H1 (cell line): ENCODE data around the gene GJE1. TPM values are rescaled to one million over a fixed set of nuclear protein-coding genes. Genes with fewer than 3 reads are reported as not detected.

Experiments used
- CTCF ChIA-PET: fragments of 300-600 bp; sonication (Branson Sonifier 250); formaldehyde crosslinking; loops from one replicate; lab custom pipeline; 2021; ENCODE audit not compliant: partially characterized antibody; lab: Charles Lee
- POLR2A ChIA-PET: fragments of 300-600 bp; sonication (Branson Sonifier 250); formaldehyde crosslinking; loops from one replicate; lab custom pipeline; 2021; ENCODE audit warnings: inconsistent platforms; ENCODE audit not compliant: partially characterized antibody; lab: Charles Lee
- DNase-seq, 2 experiments: peaks; one replicate each; pipeline versions ENCODE4 v3.0.0 to v3.0.0-alpha.2; 2010 to 2022; ENCODE audit warnings: low spot score in 2 of 2, low read depth in 1 of 2, mixed read lengths in 1 of 2
- FAIRE-seq: peaks from 2 replicates; lab custom pipeline; 2011; peaks lifted over from hg19 to GRCh38; lab: Jason Lieb, UNC
- H2AFZ ChIP-seq: 2 replicates; pipeline ENCODE4 v1.8.1; 2012; ENCODE audit warnings: low read length, inconsistent platforms
- H2AK5ac ChIP-seq: 2 replicates; pipeline ENCODE4 v1.6.1; 2013; ENCODE audit warnings: low read depth, low read length
- H2BK120ac ChIP-seq: replicated peaks from 2 replicates; pipeline ENCODE3; 2013; ENCODE audit warnings: low read depth, low read length, inconsistent platforms
- H2BK12ac ChIP-seq: 2 replicates; pipeline ENCODE4 v1.6.1; 2013; ENCODE audit warnings: low read depth, low read length
- H2BK15ac ChIP-seq: 2 replicates; pipeline ENCODE4 v1.6.1; 2013; ENCODE audit warnings: low read length
- H2BK20ac ChIP-seq: 2 replicates; pipeline ENCODE4 v1.6.1; 2013; ENCODE audit warnings: low read length
- H2BK5ac ChIP-seq: 2 replicates; pipeline ENCODE4 v1.6.1; 2013; ENCODE audit warnings: low read depth, low read length
- H3K14ac ChIP-seq: 2 replicates; pipeline ENCODE4 v1.6.1; 2013; ENCODE audit warnings: inconsistent platforms; ENCODE audit not compliant: insufficient read length
- H3K18ac ChIP-seq: 2 replicates; pipeline ENCODE4 v1.6.1; 2013; ENCODE audit warnings: low read length; ENCODE audit errors: extremely low read depth
- H3K23ac ChIP-seq: 2 replicates; pipeline ENCODE4 v1.6.1; 2013; ENCODE audit warnings: inconsistent platforms; ENCODE audit not compliant: insufficient read length
- H3K23me2 ChIP-seq: 2 replicates; pipeline ENCODE4 v1.6.1; 2013; ENCODE audit warnings: low read depth, low read length
- H3K27ac ChIP-seq: 2 replicates; pipeline ENCODE4 v1.6.1; 2011; ENCODE audit warnings: low read depth, low read length, inconsistent platforms
- H3K27me3 ChIP-seq, 4 experiments: replicated peaks in 1 of 4; 1 replicate in 1 of 4; 2 replicates in 3 of 4; pipeline versions ENCODE4 v1.6.1 to v1.8.1; 2011 to 2013; ENCODE audit warnings: low read length in 3 of 4, mild to moderate bottlenecking in 3 of 4, inconsistent platforms in 2 of 4, mixed read lengths in 2 of 4, moderate library complexity in 1 of 4; ENCODE audit not compliant: control insufficient read depth in 3 of 4, insufficient read depth in 3 of 4; ENCODE audit errors: extremely low read depth in 1 of 4
- H3K36me3 ChIP-seq, 4 experiments: 2 replicates each; pipeline versions ENCODE4 v1.6.1 to v1.8.1; 2011 to 2013; ENCODE audit warnings: mild to moderate bottlenecking in 4 of 4, low read length in 3 of 4, moderate library complexity in 2 of 4, control low read depth in 1 of 4, inconsistent platforms in 1 of 4; ENCODE audit not compliant: insufficient read depth in 4 of 4, control insufficient read depth in 2 of 4
- H3K4ac ChIP-seq: replicated peaks from 2 replicates; pipeline ENCODE3; 2013; ENCODE audit warnings: low read length, low read depth, mixed read lengths, inconsistent platforms; ENCODE audit not compliant: insufficient read length
- H3K4me1 ChIP-seq, 4 experiments: replicated peaks in 1 of 4; 1 replicate in 1 of 4; 2 replicates in 3 of 4; pipeline versions ENCODE4 v1.6.1 to v1.8.1; 2011 to 2013; ENCODE audit warnings: low read length in 3 of 4, inconsistent platforms in 2 of 4, mixed read lengths in 1 of 4; ENCODE audit not compliant: insufficient read depth in 4 of 4, control insufficient read depth in 3 of 4
- H3K4me2 ChIP-seq, 2 experiments: 2 replicates each; pipeline versions ENCODE4 v1.6.1 to v1.8.1; 2011 to 2013; ENCODE audit warnings: low read depth in 2 of 2, low read length in 2 of 2, control low read depth in 1 of 2, inconsistent platforms in 1 of 2, mild to moderate bottlenecking in 1 of 2; ENCODE audit not compliant: insufficient read depth in 1 of 2
- H3K4me3 ChIP-seq, 4 experiments: fragments of 200-600, 300-600 bp in 1 of 4; sonication (generic), shearing (Covaris generic), sonication (Bioruptor Twin) in 1 of 4; 2 replicates each; pipeline versions ENCODE4 v1.5.1 to v1.8.1; 2011 to 2016; ENCODE audit warnings: low read length in 4 of 4, low read depth in 3 of 4, control low read depth in 2 of 4, inconsistent platforms in 2 of 4, mild to moderate bottlenecking in 2 of 4, mixed read lengths in 1 of 4, moderate library complexity in 1 of 4; ENCODE audit not compliant: insufficient read depth in 2 of 4; ENCODE audit errors: extremely low read depth in 1 of 4
- H3K56ac ChIP-seq: replicated peaks from 2 replicates; pipeline ENCODE3; 2013; ENCODE audit warnings: low read depth, mild to moderate bottlenecking, mixed read lengths, low read length, inconsistent platforms; ENCODE audit not compliant: insufficient read length
- H3K79me1 ChIP-seq: 2 replicates; pipeline ENCODE4 v1.6.1; 2013; ENCODE audit warnings: low read depth, low read length, control low read depth
- H3K79me2 ChIP-seq, 2 experiments: 2 replicates each; pipeline versions ENCODE4 v1.6.1 to v1.8.1; 2012 to 2013; ENCODE audit warnings: low read length in 2 of 2, mild to moderate bottlenecking in 2 of 2, inconsistent platforms in 1 of 2; ENCODE audit not compliant: insufficient read depth in 2 of 2, control insufficient read depth in 1 of 2
- H3K9ac ChIP-seq, 4 experiments: replicated peaks in 1 of 4; 1 replicate in 1 of 4; 2 replicates in 3 of 4; pipeline versions ENCODE4 v1.6.1 to v1.8.1; 2011 to 2013; ENCODE audit warnings: low read depth in 3 of 4, low read length in 3 of 4, control low read depth in 2 of 4, mild to moderate bottlenecking in 2 of 4, moderate library complexity in 2 of 4, inconsistent platforms in 1 of 4; ENCODE audit errors: extremely low read depth in 1 of 4
- H3K9me3 ChIP-seq, 2 experiments: 2 replicates each; pipeline versions ENCODE4 v1.6.1 to v1.8.1; 2012 to 2013; ENCODE audit warnings: mild to moderate bottlenecking in 2 of 2, moderate library complexity in 2 of 2, control low read depth in 1 of 2, inconsistent platforms in 1 of 2, low read depth in 1 of 2, low read length in 1 of 2, mixed read lengths in 1 of 2; ENCODE audit not compliant: insufficient read depth in 2 of 2
- H4K20me1 ChIP-seq, 2 experiments: replicated peaks in 1 of 2; 2 replicates each; pipeline versions ENCODE3 to v1.8.1; 2011 to 2013; ENCODE audit warnings: inconsistent platforms in 2 of 2, low read length in 2 of 2, mild to moderate bottlenecking in 1 of 2; ENCODE audit not compliant: insufficient read depth in 2 of 2, control insufficient read depth in 1 of 2
- H4K5ac ChIP-seq: 2 replicates; pipeline ENCODE4 v1.6.1; 2013; ENCODE audit warnings: low read length, low read depth, mixed read lengths, inconsistent platforms; ENCODE audit not compliant: insufficient read length
- H4K8ac ChIP-seq: 2 replicates; pipeline ENCODE4 v1.8.0; 2013; ENCODE audit warnings: mild to moderate bottlenecking, moderate library complexity, low read length, inconsistent platforms; ENCODE audit not compliant: insufficient read depth; ENCODE audit errors: extremely low read depth
- H4K91ac ChIP-seq: replicated peaks from 2 replicates; pipeline ENCODE3; 2013; ENCODE audit warnings: low read length, mixed read lengths, inconsistent platforms; ENCODE audit not compliant: insufficient read length
- CTBP2 ChIP-seq: IDR thresholded peaks from 2 replicates; pipeline ENCODE4 v1.7.0; 2011; ENCODE audit warnings: borderline replicate concordance, mild to moderate bottlenecking, moderate library complexity, mixed read lengths, low read length; ENCODE audit not compliant: insufficient read depth, insufficient read length
- KDM1A ChIP-seq: fragments of 200-600, 300-600 bp; sonication (generic); IDR thresholded peaks from 2 replicates; pipeline ENCODE4 v1.7.1; 2016; ENCODE audit warnings: mild to moderate bottlenecking, low read length, borderline replicate concordance
- SIRT6 ChIP-seq: IDR thresholded peaks from one replicate; pipeline ENCODE4 v1.7.1; 2012; ENCODE audit warnings: low read length, inconsistent platforms
- TAF1 ChIP-seq: IDR thresholded peaks from 2 replicates; pipeline ENCODE4 v1.6.1; 2011; ENCODE audit warnings: mild to moderate bottlenecking, low read depth, low read length
- WGBS, 2 experiments: shearing (Covaris generic) in 1 of 2; methylation state at CpG; one replicate each; pipeline versions ENCODE4 v1.1.6 to v1.1.7; 2013 to 2015; ENCODE audit warnings: low lambda C conversion rate in 2 of 2, mixed read lengths in 2 of 2, inconsistent platforms in 1 of 2, low coverage in 1 of 2, missing lambda C conversion rate in 1 of 2; ENCODE audit not compliant: insufficient replicate concordance in 2 of 2, insufficient coverage in 1 of 2, insufficient read length in 1 of 2; ENCODE audit errors: extremely low coverage in 1 of 2, missing lambda C conversion rate in 1 of 2; 5-methylcytosine and 5-hydroxymethylcytosine counted together
- polyA plus RNA-seq, 7 experiments: library from polyadenylated mRNA; depleted of rRNA in 3 of 7; stranded (reverse) in 5 of 7; unstranded in 2 of 7; fragments of >200 nt in 5 of 7; fragments of 200-250 nt in 2 of 7; gene quantifications; 1 replicate in 5 of 7; 2 replicates in 1 of 7; 4 replicates in 1 of 7; pipeline versions ENCODE4 v1.2.1 to v1.2.3, GENCODE V29; 2011 to 2013; ENCODE audit warnings: missing spikeins in 2 of 7, mixed read lengths in 2 of 7
- total RNA-seq: library from RNA; stranded (reverse); fragmentation: NEBNext Ultra II Directional; extraction: Animal tissue kit (Norgen Biotek cat#: 25700); gene quantifications from 2 replicates; pipeline ENCODE4 v1.2.1, GENCODE V29; 2021

The GJE1 gene
- total and polyA plus RNA-seq, 2 of the 8 experiments (the other 6 are each of a cell fraction or from before 2014, with no cell fraction given), result not detected

DNA sequence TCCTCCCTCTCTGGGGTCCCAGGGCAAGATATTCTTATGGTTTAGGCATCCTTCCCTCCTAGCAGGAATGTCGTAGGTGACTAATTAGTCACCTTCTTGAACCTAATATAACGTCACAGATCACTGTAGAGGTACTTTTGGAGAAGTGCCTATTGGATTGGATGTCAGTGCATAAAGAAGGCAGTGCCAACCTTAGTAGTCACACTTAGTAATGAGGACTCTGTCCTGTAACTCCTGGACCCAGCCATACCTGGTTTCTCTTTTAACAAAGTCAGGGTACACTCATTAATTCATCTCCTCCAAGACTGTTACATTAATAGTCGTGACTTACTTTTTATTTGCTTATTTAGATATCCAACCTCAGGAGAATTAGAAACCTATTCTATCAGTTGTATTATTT is 34.3 kb downstream of the GJE1 start:
- no peak overlapping the region for H4K8ac ChIP-seq
- H4K5ac ChIP-seq, result no peak overlapping the region
- H3K4me2 ChIP-seq, result no peak overlapping the region
- no peak overlapping the region for H2BK5ac ChIP-seq
- no peak overlapping the region for H2BK20ac ChIP-seq
- no peaks in the 10 kb centered on the region for H3K9me3 ChIP-seq
- peaks cover 0 to 35% of the 10 kb centered on the region in 2 experiments; a peak in 2 of 4 replicates for H3K79me2 ChIP-seq
- no peak overlapping the region for H3K9ac ChIP-seq
- no peaks in the 10 kb centered on the region for H3K23me2 ChIP-seq
- no peaks in the 10 kb centered on the region for H3K4me1 ChIP-seq
- no peak overlapping the region for H3K18ac ChIP-seq
- no peak overlapping the region for H3K4ac ChIP-seq
- peaks cover 3% of the 10 kb centered on the region; the same call in 1 of the 2 replicates for H3K79me1 ChIP-seq
- no peak for TF ChIP-seq KDM1A
- no peak for TF ChIP-seq TAF1
- no peak for TF ChIP-seq SIRT6
- TF ChIP-seq CTBP2, result no peak
- TF ChIP-seq, all 59 proteins: peak for 0
- no peak overlapping the region for H3K23ac ChIP-seq
- no peak overlapping the region for H2AK5ac ChIP-seq
- no peak overlapping the region for H3K4me3 ChIP-seq
- WGBS, 2 experiments, result 88% methylated on average over 3 of the region's 3 CpGs; no CpG with 5 or more reads in 1 of the 2 experiments
- no peaks in the 10 kb centered on the region for H3K27me3 ChIP-seq
- H2BK12ac ChIP-seq, result no peak overlapping the region
- no peak overlapping the region for H3K56ac ChIP-seq
- no peak for DNase-seq
- no peak overlapping the region for H2AFZ ChIP-seq
- no peak overlapping the region for H3K27ac ChIP-seq
- H3K14ac ChIP-seq, result no peak overlapping the region
- POLR2A ChIA-PET, result no interaction called here
- CTCF ChIA-PET, result interaction anchor here (1.6 to 8.2 kb wide), 2 partner anchors 11 to 41 kb away, joined by 3 to 47 read pairs; no protein-coding TSS in a partner anchor
- H3K36me3 ChIP-seq, result peaks cover 0 to 29% (median 11%) of the 10 kb centered on the region in 4 experiments; a peak in 6 of 8 replicates
- no peak overlapping the region for H2BK15ac ChIP-seq
- H2BK120ac ChIP-seq, result no peak overlapping the region
- H4K20me1 ChIP-seq, result peaks cover 2 to 7% of the 10 kb centered on the region in 2 experiments
- no peak overlapping the region for H4K91ac ChIP-seq
- no peak for FAIRE-seq
